KMS-11 (cell line): ENCODE results near the gene SMCO2.

ENCODE experiments used
- H2AFZ ChIP-seq: fragments of 200-600 bp; sonication (generic); 2 replicates; pipeline ENCODE4 v1.6.1; 2016; ENCODE audit warnings: antibody characterized with exemption, mixed run types, low read depth
- H3K27ac ChIP-seq: fragments of 200-600 bp; sonication (generic); 2 replicates; pipeline ENCODE4 v1.6.1; 2016; ENCODE audit warnings: mild to moderate bottlenecking, mixed run types
- H3K27me3 ChIP-seq: fragments of 200-600 bp; sonication (generic); 2 replicates; pipeline ENCODE4 v1.6.1; 2017; ENCODE audit warnings: mild to moderate bottlenecking, low read depth, mixed run types, moderate library complexity; ENCODE audit not compliant: insufficient read depth
- H3K36me3 ChIP-seq: fragments of 200-600 bp; sonication (generic); 2 replicates; pipeline ENCODE4 v1.6.1; 2017; ENCODE audit warnings: mild to moderate bottlenecking, mixed run types; ENCODE audit not compliant: insufficient read depth
- H3K4me1 ChIP-seq: fragments of 200-600 bp; sonication (generic); 2 replicates; pipeline ENCODE4 v1.6.1; 2016; ENCODE audit warnings: mild to moderate bottlenecking, low read depth, mixed run types; ENCODE audit not compliant: poor library complexity, severe bottlenecking
- H3K4me2 ChIP-seq: fragments of 200-600 bp; sonication (generic); 2 replicates; pipeline ENCODE4 v1.7.0; 2016; ENCODE audit warnings: mild to moderate bottlenecking, mixed run types
- H3K4me3 ChIP-seq: fragments of 200-600 bp; sonication (generic); IDR thresholded peaks from 2 replicates; pipeline ENCODE4 v1.6.1; 2017; ENCODE audit warnings: low read depth, low read length, mixed read lengths; ENCODE audit not compliant: insufficient read depth
- H3K79me2 ChIP-seq: fragments of 200-600 bp; sonication (generic); 2 replicates; pipeline ENCODE4 v1.6.1; 2016; ENCODE audit warnings: low read depth, mixed run types; ENCODE audit not compliant: insufficient read depth
- H3K9ac ChIP-seq: fragments of 200-600 bp; sonication (generic); 2 replicates; pipeline ENCODE4 v1.6.1; 2016; ENCODE audit warnings: mild to moderate bottlenecking, mixed run types
- H4K20me1 ChIP-seq: fragments of 200-600 bp; sonication (generic); 2 replicates; pipeline ENCODE4 v1.6.1; 2016; ENCODE audit warnings: mild to moderate bottlenecking, mixed run types; ENCODE audit not compliant: insufficient read depth
- TF ChIP-seq, protein P1 (sequence below): fragments of 200-600 bp; sonication (generic); conservative IDR thresholded peaks from 2 replicates; pipeline ENCODE4 v1.6.1; 2017; ENCODE audit warnings: low read depth, mild to moderate bottlenecking, antibody characterized with exemption, low read length, moderate library complexity, mixed read lengths

SMCO2 gene

GRCh38 chr12:27467641-27468040 is 21.1 kb downstream of the SMCO2 start:
- no peaks in the 10 kb centered on the region for H3K36me3 ChIP-seq
- TF ChIP-seq, protein P1, sequence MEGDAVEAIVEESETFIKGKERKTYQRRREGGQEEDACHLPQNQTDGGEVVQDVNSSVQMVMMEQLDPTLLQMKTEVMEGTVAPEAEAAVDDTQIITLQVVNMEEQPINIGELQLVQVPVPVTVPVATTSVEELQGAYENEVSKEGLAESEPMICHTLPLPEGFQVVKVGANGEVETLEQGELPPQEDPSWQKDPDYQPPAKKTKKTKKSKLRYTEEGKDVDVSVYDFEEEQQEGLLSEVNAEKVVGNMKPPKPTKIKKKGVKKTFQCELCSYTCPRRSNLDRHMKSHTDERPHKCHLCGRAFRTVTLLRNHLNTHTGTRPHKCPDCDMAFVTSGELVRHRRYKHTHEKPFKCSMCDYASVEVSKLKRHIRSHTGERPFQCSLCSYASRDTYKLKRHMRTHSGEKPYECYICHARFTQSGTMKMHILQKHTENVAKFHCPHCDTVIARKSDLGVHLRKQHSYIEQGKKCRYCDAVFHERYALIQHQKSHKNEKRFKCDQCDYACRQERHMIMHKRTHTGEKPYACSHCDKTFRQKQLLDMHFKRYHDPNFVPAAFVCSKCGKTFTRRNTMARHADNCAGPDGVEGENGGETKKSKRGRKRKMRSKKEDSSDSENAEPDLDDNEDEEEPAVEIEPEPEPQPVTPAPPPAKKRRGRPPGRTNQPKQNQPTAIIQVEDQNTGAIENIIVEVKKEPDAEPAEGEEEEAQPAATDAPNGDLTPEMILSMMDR, result no peak
- H3K27ac ChIP-seq, result no peak overlapping the region
- no peaks in the 10 kb centered on the region for H3K4me1 ChIP-seq
- no peak overlapping the region for H2AFZ ChIP-seq
- H3K4me3 ChIP-seq, result no peak overlapping the region
- H3K4me2 ChIP-seq, result no peak overlapping the region
- no peaks in the 10 kb centered on the region for H3K27me3 ChIP-seq
- H3K9ac ChIP-seq, result no peak overlapping the region
- H4K20me1 ChIP-seq, result no peaks in the 10 kb centered on the region
- no peaks in the 10 kb centered on the region for H3K79me2 ChIP-seq

GRCh38 chr12:27468241-27468640 is 21.7 kb downstream of the SMCO2 start:
- no peak overlapping the region for H3K4me2 ChIP-seq
- H3K4me1 ChIP-seq, result no peaks in the 10 kb centered on the region
- H3K9ac ChIP-seq, result no peak overlapping the region
- H3K79me2 ChIP-seq, result no peaks in the 10 kb centered on the region
- H3K27ac ChIP-seq, result no peak overlapping the region
- TF ChIP-seq, protein P1, result no peak
- H3K27me3 ChIP-seq, result no peaks in the 10 kb centered on the region
- H3K4me3 ChIP-seq, result no peak overlapping the region
- no peaks in the 10 kb centered on the region for H3K36me3 ChIP-seq
- H4K20me1 ChIP-seq, result no peaks in the 10 kb centered on the region
- H2AFZ ChIP-seq, result no peak overlapping the region

- Histone ChIP-seq H3K27me3 (no peaks in the 10 kb centered on the region), H3K79me2 (no peaks in the 10 kb centered on the region), H4K20me1 (no peaks in the 10 kb centered on the region), H3K36me3 (no peaks in the 10 kb centered on the region), H3K9ac (no peak overlapping the region), H3K4me3 (no peak overlapping the region), H3K4me1 (no peaks in the 10 kb centered on the region), H2AFZ (no peak overlapping the region), H3K4me2 (no peak overlapping the region), H3K27ac (no peak overlapping the region)
- TF ChIP-seq, protein P1, result no peak
Observed at GRCh38 chr12:27469176-27469736, 22.7 kb downstream of the SMCO2 start.

DNA sequence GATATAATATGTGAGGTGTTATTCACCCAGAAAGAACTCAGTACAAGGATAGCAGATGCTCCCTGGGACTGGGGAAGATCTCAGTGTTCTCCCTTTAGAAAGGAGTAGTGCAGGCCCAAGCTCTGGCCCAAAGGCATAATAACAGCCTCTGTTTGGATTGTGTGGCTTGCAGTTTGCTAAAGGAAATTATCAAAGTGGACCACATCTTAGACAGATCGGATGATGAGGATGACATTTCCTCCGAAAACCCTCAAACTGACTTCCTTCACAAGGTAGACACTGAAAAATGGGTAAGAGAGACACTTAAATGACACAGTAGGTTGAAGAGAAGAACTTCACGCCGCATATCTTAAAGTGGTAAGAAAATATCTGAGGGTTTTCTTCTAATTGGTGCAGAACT is 26.1 kb downstream of the SMCO2 start:
- TF ChIP-seq, protein P1, result no peak
- Histone ChIP-seq H4K20me1 (no peaks in the 10 kb centered on the region), H3K36me3 (no peaks in the 10 kb centered on the region)

GRCh38 chr12:27474344-27474743 is 27.8 kb downstream of the SMCO2 start:
- Histone ChIP-seq H4K20me1 (no peaks in the 10 kb centered on the region), H3K4me3 (no peak overlapping the region), H3K36me3 (no peaks in the 10 kb centered on the region), H3K27ac (no peak overlapping the region), H2AFZ (no peak overlapping the region), H3K9ac (no peak overlapping the region), H3K4me2 (no peak overlapping the region), H3K27me3 (no peaks in the 10 kb centered on the region), H3K79me2 (no peaks in the 10 kb centered on the region), H3K4me1 (no peaks in the 10 kb centered on the region)
- TF ChIP-seq, protein P1, result no peak

More for the DNA sequence above, 26.1 kb downstream of the SMCO2 start:
- H3K4me2 ChIP-seq, result no peak overlapping the region
- no peaks in the 10 kb centered on the region for H3K79me2 ChIP-seq
- no peak overlapping the region for H3K27ac ChIP-seq
- H3K4me1 ChIP-seq, result no peaks in the 10 kb centered on the region
- H3K9ac ChIP-seq, result no peak overlapping the region
- no peak overlapping the region for H2AFZ ChIP-seq
- H3K4me3 ChIP-seq, result no peak overlapping the region
- no peaks in the 10 kb centered on the region for H3K27me3 ChIP-seq
